GM12878 (cell line): ENCODE measurements around the gene ATP6V1G2. TPM values are rescaled to one million over a fixed set of nuclear protein-coding genes. Genes with fewer than 3 reads are reported as not detected.

Experiments used
- ATF2 ChIP-seq: IDR thresholded peaks from 2 replicates; pipeline ENCODE4 v1.6.1; 2012; ENCODE audit warnings: low read length, inconsistent platforms
- DPF2 ChIP-seq: fragments of 450-650 bp; IDR thresholded peaks from 2 replicates; pipeline ENCODE4 v1.6.1; 2017; ENCODE audit warnings: mild to moderate bottlenecking
- EED ChIP-seq: sonication (generic); IDR thresholded peaks from 2 replicates; pipeline ENCODE4 v1.6.1; 2016; ENCODE audit warnings: antibody characterized with exemption, low read depth
- ETV6 ChIP-seq, 2 experiments: fragments of 450-650 bp in 1 of 2; IDR thresholded peaks in 1 of 2; conservative IDR thresholded peaks in 1 of 2; 2 replicates each; pipeline ENCODE4 v1.6.1; 2014; ENCODE audit warnings: antibody characterized with exemption in 1 of 2, borderline replicate concordance in 1 of 2, low read depth in 1 of 2, mild to moderate bottlenecking in 1 of 2, moderate library complexity in 1 of 2
- IRF4 ChIP-seq: IDR thresholded peaks from 2 replicates; pipeline ENCODE4 v1.6.1; 2011; ENCODE audit warnings: low read depth, low read length
- POLR2A ChIP-seq: IDR thresholded peaks from 2 replicates; pipeline ENCODE4 v1.6.1; 2011; ENCODE audit warnings: low read depth, mild to moderate bottlenecking, low read length
- SMC3 ChIP-seq: IDR thresholded peaks from 2 replicates; pipeline ENCODE4 v1.6.1; 2011; ENCODE audit warnings: low read length, improper control_type of control experiment, borderline replicate concordance
- polyA plus RNA-seq, 11 experiments: library from polyadenylated mRNA; depleted of rRNA in 4 of 11; unstranded in 6 of 11; stranded (reverse) in 5 of 11; fragments of >200 nt; fragmentation: Nextera tagmentation in 4 of 11; fragmentation: Illumina TruSeq in 1 of 11; extraction: Ambion mirVana in 4 of 11; extraction: Trizol in 1 of 11; gene quantifications; 1 replicate in 1 of 11; 2 replicates in 10 of 11; pipeline versions ENCODE4 v1.2.1 to v1.2.3, GENCODE V29; 2011 to 2016; ENCODE audit warnings: inconsistent platforms in 2 of 11, missing spikeins in 2 of 11, low read depth in 1 of 11
- total RNA-seq, 4 experiments: library from RNA; depleted of rRNA in 3 of 4; stranded (reverse); fragments of >200 nt in 3 of 4; fragmentation: Illumina TruSeq in 1 of 4; extraction: Trizol in 1 of 4; gene quantifications; 2 replicates each; pipeline versions ENCODE4 v1.2.1 to v1.2.3, GENCODE V29; 2013 to 2021
- TF ChIP-seq, protein P1 (sequence below): IDR thresholded peaks from 2 replicates; pipeline ENCODE4 v1.6.1; 2011; ENCODE audit warnings: mild to moderate bottlenecking, low read depth, low read length, moderate library complexity; ENCODE audit not compliant: insufficient replicate concordance

The ATP6V1G2 gene
- total and polyA plus RNA-seq, 10 of the 15 experiments (the other 5 are each of a cell fraction or from before 2014, with no cell fraction given), result 0.45 to 8.9 (median 2.8) TPM

DNA sequence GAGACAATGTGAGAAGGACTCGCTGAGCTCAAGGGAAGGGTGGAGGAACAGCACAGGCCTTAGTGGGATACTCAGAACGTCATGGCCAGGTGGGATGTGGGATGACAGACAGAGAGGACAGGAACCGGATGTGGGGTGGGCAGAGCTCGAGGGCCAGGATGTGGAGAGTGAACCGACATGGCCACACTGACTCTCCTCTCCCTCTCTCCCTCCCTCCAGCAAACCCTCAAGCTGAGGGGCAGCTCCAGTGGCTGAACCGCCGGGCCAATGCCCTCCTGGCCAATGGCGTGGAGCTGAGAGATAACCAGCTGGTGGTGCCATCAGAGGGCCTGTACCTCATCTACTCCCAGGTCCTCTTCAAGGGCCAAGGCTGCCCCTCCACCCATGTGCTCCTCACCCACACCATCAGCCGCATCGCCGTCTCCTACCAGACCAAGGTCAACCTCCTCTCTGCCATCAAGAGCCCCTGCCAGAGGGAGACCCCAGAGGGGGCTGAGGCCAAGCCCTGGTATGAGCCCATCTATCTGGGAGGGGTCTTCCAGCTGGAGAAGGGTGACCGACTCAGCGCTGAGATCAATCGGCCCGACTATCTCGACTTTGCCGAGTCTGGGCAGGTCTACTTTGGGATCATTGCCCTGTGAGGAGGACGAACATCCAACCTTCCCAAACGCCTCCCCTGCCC is 30.6 kb upstream of the ATP6V1G2 start (continued):
- TF ChIP-seq, protein P1, sequence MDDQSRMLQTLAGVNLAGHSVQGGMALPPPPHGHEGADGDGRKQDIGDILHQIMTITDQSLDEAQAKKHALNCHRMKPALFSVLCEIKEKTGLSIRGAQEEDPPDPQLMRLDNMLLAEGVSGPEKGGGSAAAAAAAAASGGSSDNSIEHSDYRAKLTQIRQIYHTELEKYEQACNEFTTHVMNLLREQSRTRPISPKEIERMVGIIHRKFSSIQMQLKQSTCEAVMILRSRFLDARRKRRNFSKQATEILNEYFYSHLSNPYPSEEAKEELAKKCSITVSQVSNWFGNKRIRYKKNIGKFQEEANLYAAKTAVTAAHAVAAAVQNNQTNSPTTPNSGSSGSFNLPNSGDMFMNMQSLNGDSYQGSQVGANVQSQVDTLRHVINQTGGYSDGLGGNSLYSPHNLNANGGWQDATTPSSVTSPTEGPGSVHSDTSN, result peak; percentile 70
- no peak for TF ChIP-seq ATF2
- TF ChIP-seq DPF2, result peak; percentile 54; the same call in 1 of the 2 replicates
- peak; percentile 50; the same call in 1 of the 2 replicates for TF ChIP-seq EED
- no peak for TF ChIP-seq ETV6 (conservative IDR thresholded peaks at IDR 0.05 in 1 of 2, IDR thresholded peaks at IDR 0.05 in 1 of 2; ENCODE audit: borderline replicate concordance in 1 of 2, low read depth in 1 of 2)
- peak; percentile 29; the same call in 1 of the 2 replicates for TF ChIP-seq IRF4
- TF ChIP-seq SMC3, result no peak
- peak; percentile 70 for TF ChIP-seq POLR2A
